Activated CD8-positive, alpha-beta memory T cell treated with anti-CD3 and anti-CD28 coated beads, Interleukin-2, amount 50 U/mL, for 1 hour (primary cell): ENCODE measurements around the gene C1GALT1.
"Not testable (repeated sequence)": the region's sequence is repeated elsewhere in the genome, so short reads cannot be mapped to it uniquely, and the experiment has no call there.

Experiments used
- DNase-seq: peaks from one replicate; pipeline ENCODE4 v3.0.0-alpha.2; 2020; ENCODE audit errors: extremely low read depth

C1GALT1 gene

GRCh38 chr7:7169296-7169695 lies 13.0 kb upstream of the C1GALT1 start:
- no peak for DNase-seq

GRCh38 chr7:7173956-7174632 lies 8.2 kb upstream of the C1GALT1 start:
- no peak for DNase-seq

- DNase-seq: no peak
Observed at GRCh38 chr7:7175075-7175695, 7.2 kb upstream of the C1GALT1 start.

- DNase-seq: no peak
Observed at GRCh38 chr7:7176406-7177043, 5.8 kb upstream of the C1GALT1 start.

- no peak for DNase-seq
Observed at GRCh38 chr7:7177044-7177517, 5.3 kb upstream of the C1GALT1 start.

GRCh38 chr7:7178081-7178480 lies 4.3 kb upstream of the C1GALT1 start:
- DNase-seq: no peak

GRCh38 chr7:7178906-7179305 lies 3.4 kb upstream of the C1GALT1 start:
- DNase-seq: no peak

- DNase-seq: no peak
Observed at GRCh38 chr7:7180725-7181449, 1.5 kb upstream of the C1GALT1 start.

- DNase-seq: peak; percentile 37
Observed at GRCh38 chr7:7181519-7182155, 707 bp upstream of the C1GALT1 start.

- peak; percentile 4 for DNase-seq
Observed at GRCh38 chr7:7183061-7183837, 905 bp downstream of the C1GALT1 start.

- no peak for DNase-seq
Observed at GRCh38 chr7:7183838-7184463, 1.6 kb downstream of the C1GALT1 start.

- DNase-seq: no peak
Observed at GRCh38 chr7:7185371-7185989, 3.1 kb downstream of the C1GALT1 start.

- DNase-seq: no peak
Observed at GRCh38 chr7:7188091-7188490, 5.7 kb downstream of the C1GALT1 start.

GRCh38 chr7:7188742-7189141 lies 6.4 kb downstream of the C1GALT1 start:
- no peak for DNase-seq

- no peak for DNase-seq
Observed at GRCh38 chr7:7190142-7190541, 7.8 kb downstream of the C1GALT1 start.

GRCh38 chr7:7191137-7191536 lies 8.8 kb downstream of the C1GALT1 start:
- DNase-seq: no peak

GRCh38 chr7:7192798-7193788 lies 10.7 kb downstream of the C1GALT1 start:
- DNase-seq: not testable (repeated sequence)

GRCh38 chr7:7199592-7199991 lies 17.2 kb downstream of the C1GALT1 start:
- DNase-seq: not testable (repeated sequence)

- DNase-seq: not testable (repeated sequence)
Observed at GRCh38 chr7:7200255-7200654, 17.9 kb downstream of the C1GALT1 start.
